HG03520 (cell line): ENCODE data around the gene DNAJB6.
"Not testable (repeated sequence)": the region's sequence is repeated elsewhere in the genome, so short reads cannot be mapped to it uniquely, and the experiment has no call there.

Experiments used
- ATAC-seq: cut with Tn5 transposase; IDR thresholded peaks from one replicate; pipeline ENCODE4 v1.9.1; 2021; ENCODE audit warnings: mild to moderate bottlenecking, moderate library complexity; ENCODE audit not compliant: unreplicated experiment

Gene DNAJB6

DNA sequence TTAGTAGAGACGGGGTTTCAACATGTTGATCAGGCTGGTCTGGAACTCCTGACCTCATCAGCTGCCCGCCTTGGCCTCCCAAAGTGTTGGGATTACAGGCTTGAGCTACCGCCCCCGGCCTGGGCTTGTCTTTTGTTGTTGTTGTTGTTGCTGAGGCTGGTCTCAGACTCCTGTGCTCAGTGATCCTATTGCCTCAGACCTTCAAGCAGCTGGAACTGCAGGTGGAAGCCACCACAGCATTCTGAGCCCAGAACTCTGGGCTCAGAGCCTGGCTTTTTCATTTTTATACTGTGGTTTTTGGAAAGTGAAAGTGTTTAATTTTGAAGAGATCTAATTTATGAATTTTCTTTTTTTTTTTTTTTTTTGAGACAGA is 16.2 kb upstream of the DNAJB6 start:
- ATAC-seq = no peak

GRCh38 chr7:157323401-157323800 is 13.4 kb upstream of the DNAJB6 start:
- no peak for ATAC-seq

DNA sequence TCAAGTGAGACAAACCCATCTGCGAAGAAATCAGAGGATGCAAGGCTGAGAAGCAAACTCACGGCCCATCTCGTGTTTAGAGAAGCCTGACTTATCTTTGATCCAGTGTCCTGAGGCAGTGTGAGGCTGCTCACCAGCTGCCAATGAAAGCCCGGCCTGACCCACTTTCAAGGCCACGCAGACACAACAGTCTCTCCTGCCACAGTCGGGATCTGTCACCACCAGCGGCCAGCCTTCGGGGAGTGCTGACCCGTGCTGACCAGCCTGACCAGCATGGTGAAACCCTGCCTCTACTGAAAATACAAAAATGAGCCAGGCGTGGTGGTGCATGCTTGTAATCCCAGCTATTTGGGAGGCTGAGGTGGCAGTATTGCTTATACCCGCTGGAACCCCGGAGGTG is 7.4 kb upstream of the DNAJB6 start:
- no peak for ATAC-seq

GRCh38 chr7:157330567-157330966 is 6.2 kb upstream of the DNAJB6 start:
- not testable (repeated sequence) for ATAC-seq

GRCh38 chr7:157331049-157331448 is 5.8 kb upstream of the DNAJB6 start:
- ATAC-seq = not testable (repeated sequence)

GRCh38 chr7:157335236-157335635 is 1.6 kb upstream of the DNAJB6 start:
- no peak for ATAC-seq

- ATAC-seq = no peak
Observed at GRCh38 chr7:157335991-157336382, 817 bp upstream of the DNAJB6 start.

DNA sequence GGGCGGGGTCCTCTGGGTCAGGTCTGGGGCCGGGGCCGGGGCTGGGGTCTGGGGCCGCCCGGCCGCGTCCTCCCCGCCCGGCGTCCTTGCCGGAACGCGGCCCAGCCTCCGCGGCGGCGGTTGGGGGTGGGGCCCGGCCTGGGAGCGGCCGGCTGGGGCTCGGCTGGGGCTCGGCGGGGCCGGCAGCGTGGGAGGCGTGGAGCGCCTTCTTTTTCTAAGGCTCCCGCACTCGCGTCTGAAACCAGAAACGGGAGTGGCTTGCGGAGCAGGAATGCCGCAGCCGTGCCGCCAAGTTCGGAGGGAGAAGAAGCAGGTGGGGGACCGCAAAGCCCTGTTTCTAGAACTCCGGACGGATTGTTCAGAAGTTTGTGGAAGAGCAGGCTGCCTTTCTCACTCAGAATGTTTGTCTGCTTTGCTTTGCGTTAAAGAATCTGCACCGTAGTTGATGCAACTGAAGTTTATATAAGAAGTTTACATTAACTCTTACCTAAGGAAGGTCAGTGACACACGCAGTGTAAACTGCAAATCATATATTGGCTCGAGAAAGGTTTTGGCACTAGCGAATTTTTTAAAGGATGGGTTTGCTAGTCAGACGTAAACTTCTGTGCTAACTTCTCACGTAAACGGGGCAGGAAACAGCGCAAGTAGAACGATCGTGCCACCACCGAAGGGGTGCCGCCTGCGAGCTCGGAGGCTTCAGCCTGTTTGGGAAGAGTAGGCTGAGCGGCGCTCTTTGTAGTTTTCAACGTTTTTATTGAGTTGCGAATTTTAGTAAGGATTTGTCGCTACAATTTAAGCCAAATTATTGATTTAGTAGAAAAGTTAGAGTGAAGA is 729 bp downstream of the DNAJB6 start:
- ATAC-seq = peak; percentile 40

- no peak for ATAC-seq
Observed at GRCh38 chr7:157339777-157340677, 3.2 kb downstream of the DNAJB6 start.

- no peak for ATAC-seq
Observed at GRCh38 chr7:157347217-157347904, 10.6 kb downstream of the DNAJB6 start.

GRCh38 chr7:157348548-157348947 is 11.7 kb downstream of the DNAJB6 start:
- ATAC-seq = no peak

DNA sequence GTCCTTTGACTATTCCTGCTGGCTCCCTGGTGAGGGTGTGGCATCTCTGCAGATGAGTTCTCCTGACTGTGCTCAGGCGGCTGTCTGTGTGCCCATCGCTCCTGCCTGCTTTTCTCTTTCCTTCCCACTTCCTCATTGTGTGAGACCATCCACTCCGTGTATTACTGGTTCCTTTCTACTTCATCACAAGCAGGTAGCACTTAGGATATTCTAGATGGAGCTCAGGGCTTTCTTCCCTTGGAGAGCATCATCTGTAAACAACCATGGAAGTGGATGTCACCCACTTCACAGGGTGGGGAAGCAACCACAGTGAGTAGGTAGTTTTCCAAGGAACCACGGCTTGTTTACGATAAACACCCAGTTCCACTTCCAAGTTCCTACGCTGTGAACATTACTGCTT is 15.7 kb downstream of the DNAJB6 start:
- no peak for ATAC-seq

DNA sequence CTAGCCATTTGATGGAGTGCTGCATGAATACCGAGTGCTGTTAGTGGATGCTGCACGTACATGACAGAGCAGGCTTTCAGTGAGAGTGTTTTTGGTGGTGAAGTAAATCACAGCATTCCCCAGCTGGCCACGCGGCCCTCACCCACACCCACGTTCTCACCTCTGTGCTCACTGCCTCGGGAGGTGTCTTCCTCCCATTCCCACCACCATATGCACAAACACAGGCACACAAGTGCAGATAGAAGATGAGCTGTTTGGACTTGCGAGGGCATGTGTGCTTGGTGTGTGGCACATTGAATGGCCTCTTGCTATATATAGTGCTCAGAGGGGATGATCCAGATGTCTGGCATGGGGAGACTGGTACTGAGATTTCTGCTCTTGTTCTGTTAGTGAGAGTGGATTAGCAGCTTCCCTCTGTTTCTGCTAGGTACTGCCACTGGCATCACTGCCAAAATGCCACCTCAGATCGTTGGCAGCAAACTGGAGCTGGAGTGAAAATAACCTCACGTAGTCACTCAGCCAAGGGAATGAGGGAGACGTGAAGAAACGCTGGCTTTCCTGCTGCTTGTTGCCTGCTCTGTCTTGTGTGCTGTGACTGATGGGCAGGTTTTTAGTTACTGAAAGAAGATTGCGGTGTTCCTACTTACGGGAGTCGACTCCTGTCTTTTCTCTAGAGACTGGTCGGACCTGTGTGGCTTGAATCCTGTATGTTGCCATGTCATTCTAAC is 19.1 kb downstream of the DNAJB6 start:
- ATAC-seq = no peak

- ATAC-seq = peak; percentile 91
Observed at GRCh38 chr7:157357129-157358040, 20.6 kb downstream of the DNAJB6 start.

GRCh38 chr7:157358041-157358752 is 21.4 kb downstream of the DNAJB6 start:
- ATAC-seq = no peak

DNA sequence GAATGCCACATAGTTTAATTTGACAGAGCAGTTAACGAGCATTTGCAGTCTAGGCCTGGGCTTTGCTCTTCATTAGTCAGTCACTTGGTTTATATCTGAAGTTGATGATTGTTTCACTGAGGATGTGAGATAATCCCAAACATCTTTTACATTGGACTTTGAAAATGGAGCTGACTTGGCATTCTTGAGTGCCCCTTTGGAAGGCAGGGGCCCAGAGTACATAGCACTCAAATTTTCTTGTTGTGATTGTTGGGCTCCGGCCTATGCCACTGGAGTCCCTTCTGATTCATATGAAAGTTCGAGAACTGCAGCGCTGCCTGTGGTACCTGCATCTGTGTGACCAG is 21.9 kb downstream of the DNAJB6 start:
- no peak for ATAC-seq

DNA sequence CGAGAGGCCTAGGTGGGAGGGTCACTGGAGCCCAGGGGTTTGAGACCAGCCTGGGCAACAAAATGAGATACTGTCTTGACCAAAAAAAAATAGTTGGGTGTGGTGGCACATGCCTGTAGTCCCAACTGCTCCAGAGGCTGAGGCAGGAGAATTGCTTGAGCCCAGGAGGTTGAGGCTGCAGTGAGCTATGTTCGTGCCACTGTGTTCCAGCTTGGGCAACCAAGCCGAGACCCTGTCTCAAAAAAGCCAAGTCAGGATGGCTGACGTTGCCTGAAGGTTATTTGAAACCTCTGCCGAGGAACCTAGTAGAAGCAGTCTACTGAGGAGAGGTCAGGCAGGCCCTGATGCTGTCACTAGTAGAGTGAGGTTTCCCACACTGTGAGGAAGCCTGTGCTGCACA is 22.8 kb downstream of the DNAJB6 start:
- ATAC-seq = no peak

DNA sequence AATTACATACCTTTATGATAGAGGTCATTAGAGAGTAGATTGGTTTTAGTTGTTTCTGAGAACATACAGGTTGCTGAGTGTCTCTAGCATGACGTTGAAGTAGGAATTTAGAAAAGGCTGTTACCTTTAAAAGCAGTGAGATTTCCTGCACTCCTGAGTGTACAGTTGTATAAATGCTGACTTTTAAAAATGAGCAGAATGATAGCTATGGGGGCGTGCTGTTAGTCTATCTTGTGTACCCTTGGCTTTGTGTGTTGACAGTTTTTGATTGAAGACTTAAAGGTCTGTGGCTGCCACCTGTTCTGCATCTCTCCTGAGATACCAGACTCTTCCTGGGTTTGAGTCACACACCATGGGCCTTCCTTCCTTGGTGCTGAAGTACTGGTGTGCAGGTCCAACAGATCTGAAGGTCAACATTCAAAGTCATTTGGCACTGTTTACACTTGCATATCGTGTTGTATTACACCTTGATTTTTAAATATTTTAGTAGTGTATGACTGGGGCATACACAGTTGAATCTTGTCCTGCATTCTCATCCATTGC is 23.8 kb downstream of the DNAJB6 start:
- ATAC-seq = no peak

DNA sequence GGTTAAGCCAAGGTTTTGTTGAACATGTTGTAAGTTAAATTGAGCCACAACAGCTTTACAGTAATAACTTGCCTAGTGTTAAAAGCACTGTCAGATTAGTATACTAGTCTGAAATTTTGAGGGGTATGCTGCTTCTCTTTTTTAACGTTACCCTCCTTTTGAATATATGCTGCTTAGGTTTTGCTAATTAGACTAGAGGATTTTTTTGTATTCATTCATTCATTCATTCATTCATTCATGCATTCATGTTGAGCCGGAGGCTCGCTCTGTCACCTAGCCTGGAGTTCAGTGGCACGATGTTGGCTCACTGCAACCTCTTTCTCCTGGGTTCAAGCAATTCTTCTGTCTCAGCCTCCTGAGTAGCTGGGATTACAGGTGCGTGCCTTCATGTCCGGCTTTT is 24.7 kb downstream of the DNAJB6 start:
- ATAC-seq = no peak
